Cerebellar nuclear complex (tissue), 1 donor: ENCODE measurements around the gene HOXC12.

Source experiments
- DNase-seq, 2 experiments: peaks; one replicate each; lab custom pipeline; 2025; lab: John Stamatoyannopoulos, UW

HOXC12 gene

DNA sequence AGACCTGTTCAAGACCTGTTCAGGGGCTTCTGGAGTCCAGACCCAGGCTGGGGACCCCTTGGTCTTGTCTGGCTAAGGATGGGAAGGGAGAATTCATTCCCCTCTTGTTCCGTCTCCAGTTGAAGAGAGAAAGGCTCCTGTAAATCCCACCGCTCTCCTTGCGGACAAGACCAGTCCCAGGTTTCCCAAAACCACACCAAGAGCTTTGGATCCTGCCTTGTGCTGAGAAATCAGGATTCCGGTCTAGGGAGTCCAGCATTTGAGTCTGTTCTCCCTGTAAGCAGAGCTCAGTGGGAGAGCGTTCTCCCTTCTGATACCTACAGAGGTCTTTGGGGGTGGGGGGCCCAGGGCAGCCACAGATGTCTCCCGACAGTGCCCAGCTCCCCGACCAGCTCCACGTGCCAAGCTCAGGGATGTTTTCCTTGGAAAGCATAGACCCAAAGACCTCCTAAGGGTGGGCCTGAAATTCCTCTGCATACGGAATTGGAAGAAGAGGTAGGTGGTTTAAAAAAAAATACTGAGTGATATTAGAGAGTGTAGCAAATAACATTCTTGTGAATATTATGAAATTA is 14.2 kb upstream of the HOXC12 start:
- DNase-seq = no peak

DNA sequence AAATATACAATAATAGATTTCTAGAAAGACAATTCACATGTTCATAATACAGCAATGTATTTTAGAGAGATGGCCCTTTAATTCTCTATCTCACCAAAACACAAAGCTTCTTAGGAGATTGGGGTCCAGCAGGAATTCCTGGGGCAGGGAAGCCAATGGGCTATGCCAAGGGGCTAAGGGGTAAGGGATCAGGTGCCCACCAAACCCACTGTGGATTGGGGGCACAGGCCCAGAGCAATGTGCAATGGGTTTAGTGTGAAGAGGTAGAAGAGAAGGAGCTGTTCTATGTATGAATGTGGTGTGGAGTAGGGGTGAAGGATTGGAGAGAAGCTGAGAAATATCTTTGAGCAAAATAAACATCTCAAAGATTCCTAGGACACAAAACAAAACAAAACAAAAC is 13.5 kb upstream of the HOXC12 start:
- no peak for DNase-seq

DNA sequence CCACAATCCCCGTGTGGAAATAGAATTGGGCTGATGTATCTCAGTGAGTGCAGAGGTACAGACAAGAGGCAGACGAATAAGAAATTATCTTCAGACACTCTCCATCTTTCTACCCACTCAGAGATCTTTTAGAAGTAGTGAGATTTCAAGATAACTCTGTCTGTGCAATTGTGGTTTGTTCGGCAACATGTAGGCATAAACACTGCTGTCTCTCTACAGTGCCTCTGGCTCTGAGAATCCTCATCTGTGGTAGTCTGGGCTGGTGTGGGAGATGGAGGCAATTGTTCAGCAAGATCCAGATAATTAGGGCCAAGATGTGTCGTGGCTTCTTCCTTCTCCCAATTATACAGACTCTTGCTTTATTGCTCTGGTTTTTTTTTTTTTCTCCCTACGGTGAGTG is 13.0 kb upstream of the HOXC12 start:
- no peak for DNase-seq

DNA sequence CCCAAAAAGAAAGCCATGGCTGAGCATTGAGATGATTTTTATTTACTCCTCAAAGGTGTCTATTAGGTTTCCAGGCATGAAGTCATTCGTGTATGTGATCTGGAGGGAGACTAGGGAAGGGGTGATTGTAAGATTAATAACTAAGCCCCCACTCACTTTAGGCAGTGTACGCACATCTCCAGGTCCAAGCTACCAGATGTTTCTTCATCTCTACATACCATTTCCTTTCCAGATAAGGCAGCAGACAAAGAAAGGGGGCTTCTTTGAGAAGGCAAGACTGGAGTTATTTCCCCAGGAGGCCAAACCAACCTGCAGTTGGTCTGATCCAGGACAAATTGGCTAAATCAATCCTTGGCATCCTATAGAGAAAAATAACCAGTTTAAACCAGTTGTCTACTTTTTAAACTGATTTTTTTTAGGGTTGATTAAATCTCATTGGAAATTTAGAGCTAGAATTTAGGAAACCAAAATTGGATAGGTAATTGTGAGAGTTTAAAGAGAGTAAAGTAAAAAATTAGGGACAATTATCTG is 12.2 kb upstream of the HOXC12 start:
- no peak for DNase-seq

DNA sequence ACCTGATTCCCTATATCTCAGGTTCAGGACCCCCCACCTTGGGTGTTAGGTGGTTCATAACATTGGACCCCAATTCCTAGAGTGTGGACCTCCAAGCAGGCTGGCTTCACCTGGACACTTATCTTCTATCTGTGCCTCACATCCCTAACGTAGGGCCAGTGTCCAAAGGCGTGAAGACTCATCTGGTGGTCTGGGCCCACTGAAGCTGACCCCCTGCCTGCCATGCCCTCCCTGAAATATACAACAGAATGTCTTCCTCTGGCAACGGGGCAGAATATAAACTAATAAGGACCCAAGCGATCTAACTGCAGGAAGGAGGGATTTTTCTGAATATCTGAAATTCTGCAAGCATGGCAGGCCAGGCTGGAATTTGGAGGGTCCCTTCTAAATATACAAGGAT is 10.5 kb upstream of the HOXC12 start:
- no peak for DNase-seq

DNA sequence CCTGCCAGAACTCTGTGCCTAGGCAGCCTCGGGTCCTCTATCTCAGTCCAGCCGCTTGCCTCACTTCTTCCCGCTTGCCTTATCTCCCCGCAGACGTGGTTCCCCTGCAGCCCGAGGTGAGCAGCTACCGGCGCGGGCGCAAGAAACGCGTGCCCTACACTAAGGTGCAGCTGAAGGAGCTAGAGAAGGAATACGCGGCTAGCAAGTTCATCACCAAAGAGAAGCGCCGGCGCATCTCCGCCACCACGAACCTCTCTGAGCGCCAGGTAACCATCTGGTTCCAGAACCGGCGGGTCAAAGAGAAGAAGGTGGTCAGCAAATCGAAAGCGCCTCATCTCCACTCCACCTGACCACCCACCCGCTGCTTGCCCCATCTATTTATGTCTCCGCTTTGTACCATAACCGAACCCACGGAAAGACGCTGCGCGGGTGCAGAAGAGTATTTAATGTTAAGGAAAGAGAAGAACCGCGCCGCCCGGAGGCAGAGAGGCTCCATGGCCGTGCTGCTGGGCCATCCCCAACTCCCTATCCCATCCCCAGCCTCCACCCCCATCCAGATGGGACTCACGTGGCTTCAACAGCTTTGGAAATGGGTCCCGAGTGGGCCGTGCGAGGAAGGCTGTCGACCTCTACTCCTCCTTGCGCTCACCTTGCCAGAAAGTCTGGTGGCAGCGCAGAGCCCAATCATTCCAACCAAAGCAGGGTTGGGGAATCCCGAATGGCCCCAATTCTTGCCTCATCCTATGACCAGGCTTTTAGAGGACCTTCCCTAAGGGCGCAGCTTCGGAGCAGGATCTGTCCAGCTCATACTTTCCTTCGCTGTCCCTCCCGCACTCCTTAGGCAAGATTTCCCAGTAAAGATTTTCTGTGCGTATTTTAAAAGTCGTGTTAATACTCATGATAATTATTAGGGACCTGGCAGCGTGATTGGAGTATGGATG is 9.5 kb upstream of the HOXC12 start:
- no peak for DNase-seq

DNA sequence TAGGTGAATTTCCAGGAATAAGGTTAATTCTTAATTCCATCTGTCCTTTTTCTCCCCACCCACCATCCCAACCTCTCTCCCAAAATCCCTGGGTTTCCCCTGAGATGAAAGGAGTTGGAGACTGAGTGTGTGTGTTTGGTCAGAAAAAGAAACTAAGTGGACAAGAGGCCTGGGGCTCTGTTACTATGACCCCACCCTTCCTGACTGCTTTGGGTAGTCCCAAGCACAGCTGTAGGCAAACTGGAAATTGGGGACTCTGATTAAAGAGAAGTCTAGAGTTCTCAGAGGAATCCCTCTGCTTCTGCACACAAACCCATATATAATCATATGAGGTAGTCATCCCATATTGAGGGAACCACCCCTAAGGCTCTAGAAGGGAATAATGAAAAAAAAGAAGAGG is 7.0 kb upstream of the HOXC12 start:
- DNase-seq = no peak

DNA sequence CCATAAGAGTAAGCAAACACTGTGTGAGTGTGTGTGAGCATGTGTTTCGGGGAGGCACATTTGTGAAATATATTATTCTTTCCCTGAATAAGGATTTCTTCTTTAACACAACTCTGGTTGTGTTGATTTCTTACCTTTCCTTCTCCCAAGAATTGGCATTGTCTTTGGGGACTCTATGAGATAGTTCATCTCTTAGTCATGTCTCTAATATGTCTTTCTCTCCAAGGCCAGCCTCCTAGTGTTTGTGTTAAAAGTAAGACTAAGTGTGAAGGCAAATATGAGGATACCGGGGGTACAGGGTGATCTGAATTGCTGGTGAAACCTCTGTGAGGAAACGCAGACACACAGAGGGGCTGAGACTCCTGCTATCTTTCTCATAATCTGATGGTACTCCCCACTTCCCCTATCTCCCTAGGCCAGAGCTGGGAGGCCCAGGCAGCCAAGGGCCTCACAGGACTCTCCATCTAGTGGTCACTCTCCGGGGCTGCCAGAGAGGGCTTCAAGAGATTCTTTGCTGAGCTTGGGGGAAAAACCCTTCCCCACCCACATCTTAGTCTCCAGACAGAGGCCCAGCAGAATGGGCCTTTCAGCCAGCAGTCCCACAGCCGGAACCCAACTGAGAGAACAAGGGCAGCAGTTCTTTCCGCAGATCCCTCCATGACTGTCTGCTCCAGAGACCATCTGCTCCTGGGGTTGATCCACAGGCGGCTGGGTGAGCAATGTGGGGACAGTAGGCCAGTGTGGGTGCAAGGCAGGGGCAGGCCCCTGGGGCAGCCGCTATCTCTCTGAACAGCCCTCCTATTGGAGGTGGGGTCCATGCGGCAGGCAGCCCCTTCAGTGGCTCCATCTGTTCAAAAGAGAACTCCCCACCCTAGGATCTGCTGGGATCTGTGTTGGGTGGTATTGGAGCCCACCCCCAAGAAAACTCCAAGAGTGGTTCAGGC is 5.8 kb upstream of the HOXC12 start:
- DNase-seq = no peak

DNA sequence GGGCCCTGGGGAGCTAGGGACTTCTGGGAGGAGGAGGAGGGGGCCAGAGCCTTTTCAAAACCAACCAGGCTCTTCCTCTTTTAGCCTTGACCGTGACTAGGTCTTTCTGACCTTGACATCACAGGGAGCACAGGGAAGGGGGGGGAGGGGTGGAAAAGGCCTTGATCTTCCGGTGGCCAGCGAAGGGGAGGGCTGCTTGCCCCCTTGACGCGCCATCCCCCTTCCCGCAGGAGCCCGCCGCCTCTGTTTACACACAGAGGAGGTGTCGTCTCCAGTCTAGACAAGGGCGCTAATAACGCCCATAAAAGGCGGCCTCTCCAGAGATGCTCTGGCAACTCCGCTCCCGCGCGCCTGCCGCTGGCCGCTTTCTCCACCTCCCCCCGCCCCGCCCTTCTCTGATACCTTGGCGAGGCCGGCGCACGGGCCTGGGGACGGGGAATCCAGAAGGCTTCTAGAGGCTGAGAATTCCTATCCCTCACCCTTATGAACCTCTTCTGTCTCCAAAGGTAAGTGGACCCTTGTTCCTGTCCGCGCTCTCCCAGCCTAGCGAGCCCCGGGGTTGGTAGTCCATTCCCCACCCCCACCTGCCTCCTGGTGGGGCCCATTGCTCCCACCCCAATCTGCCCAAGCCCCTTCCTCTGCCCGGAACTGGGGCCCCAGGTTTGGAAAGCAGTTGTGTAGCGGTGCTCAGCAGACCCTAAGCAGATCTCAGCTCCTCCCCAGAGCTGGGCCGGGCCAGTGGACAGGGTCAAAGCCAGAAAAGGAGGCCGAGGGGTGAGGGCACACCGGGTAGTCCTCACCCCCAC is 4.9 kb upstream of the HOXC12 start:
- no peak for DNase-seq

DNA sequence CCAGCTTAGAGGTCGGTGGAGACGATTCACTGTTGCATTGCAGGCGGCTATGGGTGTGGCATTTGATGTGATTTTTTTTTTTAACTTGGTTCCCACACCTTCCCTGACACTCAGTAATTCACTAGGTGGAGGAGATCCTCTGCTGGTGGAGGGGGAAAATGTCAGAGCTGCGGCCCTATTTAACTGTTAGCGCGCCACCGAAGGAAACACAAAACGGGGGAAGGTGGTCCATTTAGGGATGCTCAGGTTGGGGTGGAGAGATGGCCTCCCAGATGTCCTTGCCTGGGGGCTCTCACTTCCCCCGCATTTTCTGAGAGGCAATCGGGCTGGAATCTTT is 4.3 kb upstream of the HOXC12 start:
- DNase-seq = no peak

DNA sequence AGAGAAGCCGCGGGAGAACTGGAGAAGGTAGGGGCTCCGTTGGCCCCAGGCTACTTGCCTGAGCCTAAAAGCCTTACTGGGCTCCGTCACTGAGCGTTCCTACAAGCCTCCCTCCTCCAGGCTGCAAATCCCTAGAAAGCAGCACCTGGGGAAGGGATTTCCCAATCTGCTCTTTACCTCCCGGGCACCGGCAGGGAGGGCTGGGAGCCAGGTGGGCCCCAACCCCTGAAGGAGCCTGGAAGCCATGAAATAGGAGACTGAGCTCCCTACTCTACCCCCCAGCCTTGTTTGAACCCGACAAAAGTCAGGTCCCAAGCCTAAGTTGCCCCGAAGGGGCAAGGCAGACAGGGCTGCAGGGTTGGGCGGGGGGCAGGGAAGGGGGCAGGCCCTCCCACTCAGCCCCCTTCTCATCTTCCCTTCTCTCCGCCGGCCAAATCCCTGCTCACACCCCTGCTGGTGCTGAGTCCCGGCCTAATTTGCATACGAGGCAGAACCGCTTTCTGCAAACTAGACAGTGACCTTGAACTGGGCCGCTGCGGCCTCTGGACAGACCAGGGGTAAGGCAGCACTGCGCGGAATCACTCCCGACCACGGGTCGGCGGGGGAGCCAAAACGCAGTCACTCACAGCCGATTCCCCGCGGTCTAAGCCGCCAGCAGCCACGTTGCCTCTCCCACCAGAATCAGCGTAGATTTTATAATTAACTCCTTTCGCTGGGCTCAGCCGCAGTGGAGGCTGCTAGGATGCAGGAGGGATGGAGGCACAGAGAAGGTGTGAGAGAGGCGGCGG is 3.7 kb upstream of the HOXC12 start:
- no peak for DNase-seq

DNA sequence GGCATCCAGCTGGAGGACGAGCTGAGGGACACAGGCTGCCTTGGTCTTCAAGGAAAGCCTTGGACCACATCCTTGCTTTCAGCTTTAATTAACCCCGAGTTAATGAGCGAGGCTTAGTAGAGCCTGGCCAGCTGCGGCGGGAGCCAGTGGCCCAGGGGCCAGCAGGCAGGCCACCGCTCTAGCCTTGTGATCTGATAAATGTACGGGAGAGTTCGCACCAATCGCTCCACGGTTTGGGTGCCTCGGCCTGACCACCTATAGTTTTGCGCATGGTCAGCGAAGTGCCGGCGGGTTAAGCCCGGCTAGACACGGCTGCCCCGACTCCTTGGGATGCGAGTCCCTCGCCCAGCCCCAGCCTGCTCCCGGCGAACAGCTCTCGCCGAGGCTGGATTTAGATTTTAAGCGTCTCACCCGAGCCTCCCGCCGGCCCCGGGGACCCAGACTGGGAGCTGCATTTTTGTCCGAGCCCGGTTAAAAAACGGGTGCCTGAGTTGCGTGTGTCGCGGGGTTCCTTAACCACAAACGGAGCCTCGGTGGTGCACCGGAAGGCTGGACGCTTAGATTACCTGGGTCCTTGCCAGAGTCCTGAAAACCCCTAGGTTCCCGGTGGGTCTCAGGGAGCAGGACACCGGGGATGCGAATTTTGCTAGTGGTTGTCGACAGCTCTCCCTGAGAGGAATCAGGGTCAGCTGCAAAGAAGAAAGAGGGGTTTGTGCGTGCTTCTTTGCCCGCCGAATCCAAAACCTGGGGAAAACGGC is 2.9 kb upstream of the HOXC12 start:
- DNase-seq = no peak

DNA sequence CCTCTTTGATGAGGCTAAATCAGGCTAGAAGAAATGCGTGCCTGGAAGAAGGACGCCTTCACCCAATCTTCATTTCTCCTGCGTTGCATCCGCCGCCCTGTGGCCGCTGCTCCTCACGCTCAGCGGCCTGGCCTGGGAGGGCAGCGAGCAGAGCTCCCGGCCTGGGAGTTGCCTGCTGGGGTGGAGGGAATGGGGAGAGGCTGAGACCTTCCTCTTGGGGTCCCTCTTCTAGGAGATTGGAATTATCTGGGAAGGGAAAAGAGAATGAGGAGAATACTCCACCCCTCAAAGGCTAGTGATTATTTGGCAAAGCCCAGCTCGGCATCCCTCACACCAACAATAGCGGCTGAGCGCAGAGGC is 2.4 kb upstream of the HOXC12 start:
- no peak for DNase-seq

DNA sequence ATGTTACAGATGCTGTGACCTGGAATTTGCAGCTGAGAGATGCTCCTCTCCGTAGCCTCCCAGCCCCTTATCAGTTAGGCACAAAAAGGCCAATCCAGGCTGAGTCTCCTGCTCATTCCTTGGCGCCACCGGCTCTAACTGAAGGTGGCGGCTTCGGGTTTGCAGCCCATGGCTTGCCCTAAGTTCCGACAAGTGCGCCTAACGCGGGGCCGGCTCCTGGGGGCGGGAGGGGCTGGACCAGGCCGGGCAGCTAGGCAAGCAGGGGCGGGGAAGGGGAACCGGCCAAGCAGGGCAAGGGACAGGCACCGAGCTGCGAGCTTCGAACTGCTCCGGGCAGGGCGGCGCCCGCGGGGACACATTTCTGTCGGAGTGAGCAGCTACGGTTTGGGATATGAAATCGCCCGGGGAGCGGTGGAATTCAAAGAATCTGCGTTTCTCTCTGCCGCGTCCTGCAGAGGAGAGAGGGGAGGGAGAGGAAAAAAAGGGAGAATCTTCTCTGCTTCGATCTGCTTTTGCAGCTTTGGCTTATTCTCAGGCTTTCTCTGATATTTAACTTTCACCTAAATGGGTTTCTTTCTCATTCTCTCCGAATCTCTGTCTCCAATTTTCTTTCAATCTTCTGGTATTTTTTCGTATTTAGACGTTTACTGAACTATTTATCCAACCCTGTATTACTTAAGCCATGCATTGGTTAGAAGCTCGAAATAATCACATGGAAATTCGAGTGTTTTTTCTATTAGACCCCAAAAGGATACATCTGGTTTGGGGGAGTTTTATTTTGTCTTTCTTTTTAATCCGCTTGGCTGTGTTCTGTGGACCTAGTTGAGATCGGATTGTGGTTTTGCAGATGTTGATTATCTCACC is 1.6 kb upstream of the HOXC12 start:
- no peak for DNase-seq

DNA sequence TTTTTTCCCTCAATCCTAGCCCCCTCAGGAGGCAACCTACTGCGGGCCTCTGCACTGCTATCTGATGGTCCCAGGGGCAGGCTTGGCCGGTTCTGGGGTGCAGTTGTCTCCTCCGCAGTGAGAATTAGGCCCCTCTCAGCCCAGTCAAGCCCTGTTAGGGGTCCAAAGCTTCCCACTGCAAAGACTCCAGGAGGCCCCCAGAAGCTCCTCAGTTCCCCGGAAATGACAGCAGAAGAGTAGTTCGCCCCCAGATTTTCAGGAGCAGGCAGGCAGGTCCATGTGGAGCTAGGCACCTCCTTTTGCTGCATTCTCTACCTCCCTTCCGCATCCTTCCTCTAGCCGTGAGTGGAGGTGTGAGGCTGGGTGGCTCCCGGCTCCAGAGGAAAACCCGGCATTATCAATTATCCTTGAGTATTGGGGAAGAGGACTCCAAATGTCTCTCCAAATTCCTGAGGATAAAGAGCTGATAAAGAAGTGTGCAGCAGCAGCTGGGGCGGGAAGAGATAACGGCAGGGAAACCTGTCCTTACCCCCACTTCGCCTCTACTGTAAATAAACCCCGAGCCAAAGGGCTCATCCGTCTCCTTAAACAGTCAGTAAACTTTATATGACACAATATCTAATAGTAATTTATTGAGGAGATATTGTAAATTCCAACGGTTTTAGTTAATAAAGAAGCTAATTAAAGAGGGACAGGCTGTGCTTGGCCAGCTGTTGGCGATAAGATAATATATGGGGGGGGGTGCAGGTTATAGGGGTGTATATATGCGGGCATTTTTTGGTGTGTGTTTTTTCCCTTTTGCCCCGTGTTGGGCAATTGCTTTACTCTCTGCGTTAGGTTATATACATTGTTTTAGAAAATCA is 641 bp upstream of the HOXC12 start:
- DNase-seq = no peak

DNA sequence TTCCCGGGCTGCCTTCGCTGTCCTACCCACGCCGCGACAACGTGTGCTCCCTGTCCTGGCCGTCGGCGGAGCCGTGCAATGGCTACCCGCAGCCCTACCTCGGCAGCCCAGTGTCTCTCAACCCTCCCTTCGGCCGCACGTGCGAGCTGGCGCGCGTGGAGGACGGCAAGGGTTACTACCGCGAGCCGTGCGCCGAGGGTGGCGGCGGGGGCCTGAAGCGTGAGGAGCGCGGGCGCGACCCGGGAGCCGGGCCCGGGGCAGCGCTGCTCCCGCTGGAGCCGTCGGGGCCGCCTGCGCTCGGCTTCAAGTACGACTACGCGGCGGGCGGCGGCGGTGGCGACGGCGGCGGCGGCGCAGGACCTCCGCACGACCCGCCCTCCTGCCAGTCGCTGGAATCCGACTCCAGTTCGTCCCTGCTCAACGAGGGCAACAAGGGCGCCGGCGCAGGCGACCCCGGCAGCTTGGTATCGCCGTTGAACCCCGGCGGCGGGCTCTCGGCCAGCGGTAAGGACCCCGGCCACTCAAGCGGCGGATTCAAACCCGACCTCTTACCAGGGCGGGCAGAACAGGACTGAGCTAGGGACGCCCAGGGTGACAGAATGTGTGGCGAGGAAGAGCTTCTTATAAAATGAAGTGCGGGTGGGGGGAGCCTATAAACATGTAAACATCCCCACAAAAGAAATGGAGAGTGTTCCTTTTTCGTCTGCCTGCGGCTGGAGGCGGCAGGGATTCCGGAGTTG is 503 bp downstream of the HOXC12 start:
- DNase-seq = no peak

DNA sequence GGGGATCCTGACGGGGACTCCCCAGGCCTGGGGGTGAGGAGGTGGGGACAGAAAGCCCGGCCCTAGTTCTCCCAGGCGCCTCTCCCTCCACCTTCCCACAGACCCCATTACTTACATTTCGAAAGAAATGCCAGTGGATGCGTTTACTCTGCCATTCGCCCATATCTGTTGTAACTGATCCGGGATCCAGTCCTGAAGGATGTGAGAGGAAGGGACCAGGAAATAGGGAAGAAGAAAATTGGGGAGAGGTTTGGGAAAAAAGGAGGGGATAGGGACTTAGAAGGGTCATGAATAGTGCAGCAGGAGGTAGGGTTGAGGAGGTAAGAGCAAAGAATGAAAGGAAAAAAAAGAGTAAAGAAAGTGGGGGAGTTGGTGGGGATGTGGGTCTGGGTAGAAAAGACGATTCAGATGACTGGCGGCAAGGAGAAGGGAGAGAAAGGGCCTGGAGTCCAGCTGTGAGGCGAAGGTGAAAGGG is 1.1 kb downstream of the HOXC12 start:
- DNase-seq = no peak
